NCI-H524 (cell line): ENCODE data around the gene GART.
"Not testable (repeated sequence)": the region's sequence is repeated elsewhere in the genome, so short reads cannot be mapped to it uniquely, and the experiment has no call there.

Experiments used
- DNase-seq, 2 experiments: peaks; one replicate each; lab custom pipeline; 2025; lab: John Stamatoyannopoulos, UW

GART gene

DNA sequence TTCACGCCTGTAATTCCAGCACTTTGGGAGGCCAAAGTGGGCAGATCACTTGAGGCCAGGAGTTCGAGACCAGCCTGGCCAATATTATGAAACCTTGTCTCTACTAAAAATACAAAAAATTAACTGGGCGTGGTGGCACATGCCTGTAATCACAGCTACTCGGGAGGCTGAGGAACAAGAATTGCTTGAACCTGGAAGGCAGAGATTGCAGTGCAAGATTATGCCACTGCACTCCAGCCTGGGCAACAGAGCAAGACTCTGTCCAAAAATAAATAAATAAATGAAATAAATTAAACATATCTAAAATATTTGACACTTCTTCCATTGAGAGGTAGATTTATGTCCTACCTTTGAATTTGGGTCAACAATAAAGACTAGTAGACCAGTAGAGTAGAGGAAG, 72.7 kb downstream of the GART start:
- DNase-seq: not testable (repeated sequence)

DNA sequence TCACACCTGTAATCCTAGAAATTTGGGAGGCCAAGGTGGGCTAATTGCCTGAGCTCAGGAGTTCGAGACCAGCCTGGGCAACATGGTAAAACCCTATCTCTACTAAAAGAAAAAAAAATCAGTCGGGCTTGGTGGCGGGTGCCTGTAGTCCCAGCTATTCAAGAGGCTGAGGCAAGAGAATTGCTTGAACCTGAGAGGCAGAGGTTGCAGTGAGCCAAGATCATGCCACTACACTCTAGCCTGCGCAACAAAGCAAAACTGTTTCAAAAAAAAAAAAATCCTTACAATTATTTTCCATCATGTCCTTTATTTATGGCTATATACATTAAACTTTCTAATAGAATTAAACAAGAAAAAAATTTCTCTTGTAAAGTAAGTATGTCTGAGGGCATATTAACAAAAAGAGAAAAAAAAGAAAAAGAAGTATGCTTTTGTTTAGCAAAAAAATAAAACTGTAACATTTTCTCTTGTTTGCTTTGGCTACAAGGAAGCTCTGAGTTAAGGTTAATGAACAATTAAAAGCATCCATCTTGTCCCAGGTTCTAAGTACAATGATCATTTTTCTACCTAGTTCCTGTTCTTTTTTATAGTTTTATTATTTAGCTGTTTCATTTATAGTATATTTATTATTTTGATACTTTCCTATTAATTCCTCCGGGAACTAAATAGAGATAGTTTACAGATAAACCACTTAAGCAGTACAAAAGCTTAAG, 80.2 kb downstream of the GART start:
- DNase-seq: no peak

DNA sequence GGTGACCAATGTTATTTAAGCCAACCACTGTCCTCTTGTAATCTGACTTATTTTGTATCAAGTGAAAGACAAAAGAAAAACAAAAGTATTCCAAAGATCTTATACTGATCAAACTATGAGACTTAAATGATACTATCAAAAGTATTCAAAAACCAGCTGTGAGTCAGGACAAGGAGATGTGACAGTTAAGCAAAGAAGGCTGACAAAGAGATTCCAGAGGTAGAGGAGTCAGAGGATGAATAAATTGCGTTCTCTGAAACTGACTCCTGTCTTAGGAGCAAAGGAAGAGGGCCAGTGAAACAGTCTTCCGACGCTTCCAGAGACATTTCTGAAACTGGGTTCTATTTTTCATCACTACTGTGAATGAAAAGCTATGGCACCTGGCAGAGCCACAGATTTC, 83.1 kb downstream of the GART start:
- no peak for DNase-seq

DNA sequence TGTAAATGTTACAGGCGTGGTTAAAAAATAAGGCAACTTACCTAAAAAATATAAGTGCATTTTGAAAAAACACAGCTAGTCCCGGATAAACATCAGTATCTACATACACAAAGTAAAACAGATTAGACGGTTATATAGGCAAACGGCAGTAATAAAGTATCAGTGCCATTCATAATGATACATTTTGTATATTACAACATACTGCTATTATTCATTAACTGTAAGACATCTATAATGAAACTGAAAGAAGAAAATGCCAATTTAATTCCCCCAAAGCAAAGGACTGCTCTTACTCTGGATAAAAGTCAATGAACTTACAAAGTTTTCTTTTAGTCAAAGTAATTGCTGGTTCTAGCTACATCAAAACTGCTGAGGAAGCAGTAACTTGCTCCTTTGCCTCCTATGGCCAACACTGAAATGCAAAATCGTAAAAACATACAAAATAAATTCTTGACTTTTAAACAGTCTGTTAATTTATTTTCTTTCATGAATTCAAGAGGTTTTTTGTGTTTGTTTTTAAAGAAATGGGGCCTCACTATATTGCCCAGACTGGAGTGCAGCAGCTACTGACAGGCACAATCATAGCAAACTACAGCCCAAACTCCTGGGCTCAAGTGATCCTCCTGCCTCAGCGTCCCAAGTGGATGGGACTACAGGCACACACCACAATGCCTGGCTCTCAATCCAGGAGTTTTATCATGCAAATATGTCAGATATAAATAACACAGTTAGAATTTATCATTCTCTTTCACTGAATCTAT, 86.1 kb downstream of the GART start:
- no peak for DNase-seq
